ENCODE measurements around the gene NAA30.

- TF ChIP-seq CTCF (IDR thresholded peaks at IDR 0.05), result no peak
- TF ChIP-seq POLR2A (IDR thresholded peaks at IDR 0.05), result no peak
Observed at GRCh38 chr14:57403521-57403864, 13.1 kb downstream of the NAA30 start.
